HCT116 (cell line): ENCODE measurements around the gene CRB3. TPM values are rescaled to one million over a fixed set of nuclear protein-coding genes. Genes with fewer than 3 reads are reported as not detected.

ENCODE experiments used
- ATAC-seq: fragments of 200-7000 bp; cut with Tn5 transposase; 2 replicates; pipeline ENCODE4 v1.9.1; 2020; ENCODE audit warnings: mild to moderate bottlenecking, moderate library complexity
- BruUV-seq: library from RNA; stranded (reverse); fragments of 400-500 nt; replicated peaks from 2 replicates; lab custom pipeline; 2021; lab: Mats Ljungman, UMichigan
- CTCF ChIA-PET: fragments of 300-600 bp; sonication (Branson Sonifier 250); formaldehyde crosslinking; loops from one replicate; lab custom pipeline; 2021; ENCODE audit warnings: antibody characterized with exemption; lab: Charles Lee
- POLR2A ChIA-PET: fragments of 300-600, 350-600 bp; sonication (Branson Sonifier 250); formaldehyde crosslinking; loops from one replicate; lab custom pipeline; 2021; ENCODE audit warnings: antibody characterized with exemption; lab: Charles Lee
- RAD21 ChIA-PET, 2 experiments: fragments of 300-600 bp; sonication (Branson Sonifier 250); formaldehyde crosslinking; loops; one replicate each; lab custom pipeline; 2023; ENCODE audit warnings: low total read pairs in 2 of 2; ENCODE audit not compliant: uncharacterized antibody in 2 of 2, unreplicated experiment in 2 of 2, low non-redundant PET in 1 of 2; lab: Charles Lee
- DNase-seq: peaks from one replicate; pipeline ENCODE4 v3.0.0-alpha.2; 2010; ENCODE audit warnings: low read depth, low spot score
- H2AFZ ChIP-seq: fragments of 200-600 bp; shearing (Covaris generic), sonication (generic); 2 replicates; pipeline ENCODE4 v1.6.1; 2017; ENCODE audit warnings: low read depth, mixed run types, mixed read lengths, antibody characterized with exemption, low read length; ENCODE audit not compliant: poor library complexity, severe bottlenecking
- H3K27ac ChIP-seq: 2 replicates; pipeline ENCODE4 v1.5.1; 2012; ENCODE audit warnings: low read depth, low read length
- H3K27me3 ChIP-seq: fragments of 200-600 bp; sonication (generic); 2 replicates; pipeline ENCODE4 v1.6.1; 2016; ENCODE audit warnings: mixed run types, low read length, mixed read lengths; ENCODE audit not compliant: insufficient read depth
- H3K36me3 ChIP-seq, 2 experiments: fragments of 200-500 bp in 1 of 2; fragments of 200-600 bp in 1 of 2; sonication (Bioruptor generic) in 1 of 2; sonication (generic) in 1 of 2; 2 replicates each; pipeline versions ENCODE4 v1.5.1 to v1.6.1; 2014 to 2016; ENCODE audit warnings: low read length in 2 of 2, inconsistent platforms in 1 of 2, mixed read lengths in 1 of 2, mixed run types in 1 of 2; ENCODE audit not compliant: insufficient read depth in 2 of 2, control insufficient read depth in 1 of 2
- H3K4me1 ChIP-seq, 2 experiments: fragments of 200-600 bp in 1 of 2; sonication (generic) in 1 of 2; 2 replicates each; pipeline versions ENCODE4 v1.5.1 to v1.6.1; 2012 to 2017; ENCODE audit warnings: low read length in 2 of 2, inconsistent platforms in 1 of 2, mild to moderate bottlenecking in 1 of 2, mixed read lengths in 1 of 2, mixed run types in 1 of 2, moderate library complexity in 1 of 2; ENCODE audit not compliant: insufficient read depth in 2 of 2, control insufficient read depth in 1 of 2
- H3K4me2 ChIP-seq: fragments of 200-600 bp; sonication (generic); 2 replicates; pipeline ENCODE4 v1.6.1; 2017; ENCODE audit warnings: mixed run types, low read length, mixed read lengths
- H3K4me3 ChIP-seq, 2 experiments: fragments of 200-600 bp in 1 of 2; sonication (generic) in 1 of 2; replicated peaks in 1 of 2; 2 replicates each; pipeline ENCODE4 v1.5.1; 2011 to 2016; ENCODE audit warnings: low read length in 2 of 2, control low read depth in 1 of 2, low read depth in 1 of 2, mild to moderate bottlenecking in 1 of 2, mixed read lengths in 1 of 2, mixed run types in 1 of 2
- H3K79me2 ChIP-seq: fragments of 200-600 bp; sonication (generic); 2 replicates; pipeline ENCODE4 v1.6.1; 2017; ENCODE audit warnings: mild to moderate bottlenecking, mixed run types, low read length, moderate library complexity, mixed read lengths; ENCODE audit not compliant: insufficient read depth
- H3K9ac ChIP-seq: fragments of 200-600 bp; sonication (generic); 2 replicates; pipeline ENCODE4 v1.6.1; 2016; ENCODE audit warnings: low read length, mixed read lengths
- H3K9me2 ChIP-seq: fragments of 200-600 bp; sonication (generic), shearing (Covaris generic); 2 replicates; pipeline ENCODE4 v1.6.1; 2017; ENCODE audit warnings: mixed run types, mild to moderate bottlenecking, moderate library complexity; ENCODE audit not compliant: insufficient read depth
- H3K9me3 ChIP-seq, 2 experiments: fragments of 200-500 bp in 1 of 2; fragments of 200-600 bp in 1 of 2; sonication (Bioruptor generic) in 1 of 2; sonication (generic) in 1 of 2; 2 replicates each; pipeline ENCODE4 v1.6.1; 2014 to 2017; ENCODE audit warnings: low read length in 2 of 2, mixed read lengths in 2 of 2, inconsistent platforms in 1 of 2, low read depth in 1 of 2, mild to moderate bottlenecking in 1 of 2, mixed run types in 1 of 2, moderate library complexity in 1 of 2; ENCODE audit not compliant: control insufficient read depth in 1 of 2, insufficient read depth in 1 of 2
- H4K20me1 ChIP-seq: fragments of 200-600 bp; sonication (generic), shearing (Covaris generic); 2 replicates; pipeline ENCODE4 v1.6.1; 2017; ENCODE audit warnings: mixed run types, mild to moderate bottlenecking, moderate library complexity; ENCODE audit not compliant: insufficient read depth
- CBX3 ChIP-seq: IDR thresholded peaks from 2 replicates; pipeline ENCODE4 v1.6.1; 2012; ENCODE audit warnings: low read depth
- CEBPB ChIP-seq: IDR thresholded peaks from 2 replicates; pipeline ENCODE4 v1.6.1; 2012; ENCODE audit warnings: low read depth
- EGR1 ChIP-seq: IDR thresholded peaks from 2 replicates; pipeline ENCODE4 v1.6.1; 2012; ENCODE audit warnings: low read depth
- FOSL1 ChIP-seq: IDR thresholded peaks from 2 replicates; pipeline ENCODE4 v1.6.1; 2012; ENCODE audit warnings: low read depth
- POLR2AphosphoS5 ChIP-seq: IDR thresholded peaks from 2 replicates; pipeline ENCODE4 v1.6.1; 2011; ENCODE audit warnings: mild to moderate bottlenecking, low read depth, low read length, moderate library complexity
- SP1 ChIP-seq: IDR thresholded peaks from 2 replicates; pipeline ENCODE4 v1.6.1; 2012; ENCODE audit warnings: low read depth
- YY1 ChIP-seq: IDR thresholded peaks from 2 replicates; pipeline ENCODE4 v1.6.1; 2011; ENCODE audit warnings: low read length, low read depth, moderate library complexity, mild to moderate bottlenecking; ENCODE audit not compliant: insufficient replicate concordance; ENCODE audit errors: extremely low read depth
- intact Hi-C: fragments of 100-400 bp; cut with micrococcal nuclease; formaldehyde crosslinking; loops from 2 replicates; pipeline ENCODE4 v1.10.0; 2022
- total RNA-seq: library from RNA; stranded (reverse); gene quantifications from one replicate; pipeline ENCODE4 v1.2.1, GENCODE V29; 2021; ENCODE audit not compliant: unreplicated experiment
- TF ChIP-seq, protein P1 (sequence below): IDR thresholded peaks from 2 replicates; pipeline ENCODE4 v1.6.1; 2012; ENCODE audit warnings: low read depth
- TF ChIP-seq, protein P2 (sequence below): IDR thresholded peaks from 2 replicates; pipeline ENCODE4 v1.6.1; 2011; ENCODE audit warnings: mild to moderate bottlenecking, low read length, moderate library complexity; ENCODE audit not compliant: insufficient replicate concordance; ENCODE audit errors: extremely low read depth
- TF ChIP-seq, protein P3 (sequence below): IDR thresholded peaks from 2 replicates; pipeline ENCODE4 v1.6.1; 2012

The CRB3 gene
- total RNA-seq, 1 experiment from 2014 or later: 40.5 TPM

DNA sequence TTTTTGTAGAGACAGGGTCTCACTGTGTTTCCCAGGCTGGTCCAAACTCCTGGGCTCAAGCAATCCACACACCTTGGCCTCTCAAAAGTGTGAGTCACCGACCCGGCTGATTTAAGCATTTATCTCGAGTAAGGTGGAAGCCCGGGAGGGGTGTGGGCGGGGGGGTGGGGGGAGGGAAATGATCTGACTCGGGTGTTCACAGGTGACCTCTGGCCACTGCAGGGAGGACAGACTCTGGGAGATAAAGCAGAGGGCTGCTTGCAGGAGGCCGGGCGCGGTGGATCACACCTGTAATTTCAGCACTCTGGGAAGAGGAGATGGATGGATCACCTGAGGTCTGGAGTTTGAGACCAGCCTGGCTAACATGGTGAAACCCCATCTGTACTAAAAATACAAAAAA, 9.6 kb downstream of the CRB3 start:
- no peak overlapping the region for H2AFZ ChIP-seq
- ChIA-PET CTCF (no interaction called here), RAD21 (no interaction called here), POLR2A (no interaction called here)
- H4K20me1 ChIP-seq: no peaks in the 10 kb centered on the region
- no peaks in the 10 kb centered on the region for H3K9me3 ChIP-seq
- H3K9me2 ChIP-seq: no peaks in the 10 kb centered on the region
- no peak overlapping the region for H3K27ac ChIP-seq
- H3K4me3 ChIP-seq: no peak overlapping the region
- intact Hi-C loops: no loop called here
- ATAC-seq: no peak
- no peak for TF ChIP-seq SP1
- TF ChIP-seq, protein P1, sequence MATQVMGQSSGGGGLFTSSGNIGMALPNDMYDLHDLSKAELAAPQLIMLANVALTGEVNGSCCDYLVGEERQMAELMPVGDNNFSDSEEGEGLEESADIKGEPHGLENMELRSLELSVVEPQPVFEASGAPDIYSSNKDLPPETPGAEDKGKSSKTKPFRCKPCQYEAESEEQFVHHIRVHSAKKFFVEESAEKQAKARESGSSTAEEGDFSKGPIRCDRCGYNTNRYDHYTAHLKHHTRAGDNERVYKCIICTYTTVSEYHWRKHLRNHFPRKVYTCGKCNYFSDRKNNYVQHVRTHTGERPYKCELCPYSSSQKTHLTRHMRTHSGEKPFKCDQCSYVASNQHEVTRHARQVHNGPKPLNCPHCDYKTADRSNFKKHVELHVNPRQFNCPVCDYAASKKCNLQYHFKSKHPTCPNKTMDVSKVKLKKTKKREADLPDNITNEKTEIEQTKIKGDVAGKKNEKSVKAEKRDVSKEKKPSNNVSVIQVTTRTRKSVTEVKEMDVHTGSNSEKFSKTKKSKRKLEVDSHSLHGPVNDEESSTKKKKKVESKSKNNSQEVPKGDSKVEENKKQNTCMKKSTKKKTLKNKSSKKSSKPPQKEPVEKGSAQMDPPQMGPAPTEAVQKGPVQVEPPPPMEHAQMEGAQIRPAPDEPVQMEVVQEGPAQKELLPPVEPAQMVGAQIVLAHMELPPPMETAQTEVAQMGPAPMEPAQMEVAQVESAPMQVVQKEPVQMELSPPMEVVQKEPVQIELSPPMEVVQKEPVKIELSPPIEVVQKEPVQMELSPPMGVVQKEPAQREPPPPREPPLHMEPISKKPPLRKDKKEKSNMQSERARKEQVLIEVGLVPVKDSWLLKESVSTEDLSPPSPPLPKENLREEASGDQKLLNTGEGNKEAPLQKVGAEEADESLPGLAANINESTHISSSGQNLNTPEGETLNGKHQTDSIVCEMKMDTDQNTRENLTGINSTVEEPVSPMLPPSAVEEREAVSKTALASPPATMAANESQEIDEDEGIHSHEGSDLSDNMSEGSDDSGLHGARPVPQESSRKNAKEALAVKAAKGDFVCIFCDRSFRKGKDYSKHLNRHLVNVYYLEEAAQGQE: no peak
- BruUV-seq: no TSS peak
- H3K9ac ChIP-seq: no peak overlapping the region
- H3K4me2 ChIP-seq: no peak overlapping the region
- no peaks in the 10 kb centered on the region for H3K36me3 ChIP-seq
- H3K4me1 ChIP-seq: peaks cover 8 to 27% of the 10 kb centered on the region in 2 experiments
- no peak for DNase-seq
- H3K27me3 ChIP-seq: no peaks in the 10 kb centered on the region
- no peaks in the 10 kb centered on the region for H3K79me2 ChIP-seq

DNA sequence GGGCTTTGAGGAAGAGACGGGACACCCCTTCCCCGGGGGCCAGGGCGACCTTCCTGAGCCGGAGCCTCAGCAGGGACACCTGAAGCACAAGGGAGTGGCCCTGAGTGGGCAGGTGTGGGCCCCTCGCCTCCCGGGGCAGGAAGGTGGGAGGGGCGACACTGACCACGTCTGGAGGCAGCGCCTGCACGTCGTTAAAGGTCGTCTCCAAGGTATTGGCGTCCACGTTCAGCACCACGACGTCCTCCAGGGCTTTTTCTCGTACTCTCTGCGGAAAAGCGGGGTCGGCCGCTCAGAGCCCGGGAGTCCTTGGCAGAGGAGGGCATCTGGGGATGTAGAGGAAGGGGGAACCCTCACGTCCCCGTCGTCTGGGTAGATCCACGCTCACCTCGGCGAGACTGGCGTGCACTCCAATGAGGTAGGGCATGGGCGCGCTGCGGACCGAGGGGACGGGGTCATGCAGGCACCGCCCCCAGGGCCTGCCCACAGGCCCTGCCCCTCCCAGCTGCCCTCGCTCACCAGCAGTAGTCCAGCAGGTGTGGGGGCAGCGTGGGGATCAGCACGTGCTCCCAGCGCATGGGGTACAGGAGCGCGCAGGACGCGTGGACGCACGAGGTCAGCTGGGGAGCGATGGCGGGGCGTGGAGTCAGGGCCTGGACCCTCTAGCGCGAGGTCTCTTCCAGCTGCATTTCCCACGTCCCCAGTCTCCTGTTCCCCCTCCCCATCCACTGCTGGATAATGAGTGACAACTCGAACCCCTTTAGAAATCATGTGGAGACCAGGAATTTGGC, 11.4 kb downstream of the CRB3 start:
- DNase-seq (no peak), ATAC-seq (0 out of 2 replicates have a peak, but pooled peaks have one; percentile 6)
- no peak overlapping the region for H3K9ac ChIP-seq
- no TSS peak for BruUV-seq
- H4K20me1 ChIP-seq: no peaks in the 10 kb centered on the region
- intact Hi-C loops: no loop called here
- peaks cover 8 to 27% of the 10 kb centered on the region in 2 experiments for H3K4me1 ChIP-seq
- H3K79me2 ChIP-seq: no peaks in the 10 kb centered on the region
- no peak overlapping the region for H3K4me3 ChIP-seq
- no peak overlapping the region for H3K4me2 ChIP-seq
- H3K27me3 ChIP-seq: no peaks in the 10 kb centered on the region
- no peak overlapping the region for H3K27ac ChIP-seq
- TF ChIP-seq FOSL1 (no peak), EGR1 (no peak), POLR2AphosphoS5 (no peak), CEBPB (no peak), CBX3 (no peak), YY1 (no peak)
- TF ChIP-seq, protein P2, sequence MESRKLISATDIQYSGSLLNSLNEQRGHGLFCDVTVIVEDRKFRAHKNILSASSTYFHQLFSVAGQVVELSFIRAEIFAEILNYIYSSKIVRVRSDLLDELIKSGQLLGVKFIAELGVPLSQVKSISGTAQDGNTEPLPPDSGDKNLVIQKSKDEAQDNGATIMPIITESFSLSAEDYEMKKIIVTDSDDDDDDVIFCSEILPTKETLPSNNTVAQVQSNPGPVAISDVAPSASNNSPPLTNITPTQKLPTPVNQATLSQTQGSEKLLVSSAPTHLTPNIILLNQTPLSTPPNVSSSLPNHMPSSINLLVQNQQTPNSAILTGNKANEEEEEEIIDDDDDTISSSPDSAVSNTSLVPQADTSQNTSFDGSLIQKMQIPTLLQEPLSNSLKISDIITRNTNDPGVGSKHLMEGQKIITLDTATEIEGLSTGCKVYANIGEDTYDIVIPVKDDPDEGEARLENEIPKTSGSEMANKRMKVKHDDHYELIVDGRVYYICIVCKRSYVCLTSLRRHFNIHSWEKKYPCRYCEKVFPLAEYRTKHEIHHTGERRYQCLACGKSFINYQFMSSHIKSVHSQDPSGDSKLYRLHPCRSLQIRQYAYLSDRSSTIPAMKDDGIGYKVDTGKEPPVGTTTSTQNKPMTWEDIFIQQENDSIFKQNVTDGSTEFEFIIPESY: no peak
- TF ChIP-seq, protein P3, sequence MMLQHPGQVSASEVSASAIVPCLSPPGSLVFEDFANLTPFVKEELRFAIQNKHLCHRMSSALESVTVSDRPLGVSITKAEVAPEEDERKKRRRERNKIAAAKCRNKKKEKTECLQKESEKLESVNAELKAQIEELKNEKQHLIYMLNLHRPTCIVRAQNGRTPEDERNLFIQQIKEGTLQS: no peak
- ChIA-PET POLR2A (no interaction called here), RAD21 (no interaction called here), CTCF (no interaction called here)
- H3K36me3 ChIP-seq: no peaks in the 10 kb centered on the region
- no peaks in the 10 kb centered on the region for H3K9me2 ChIP-seq
- no peaks in the 10 kb centered on the region for H3K9me3 ChIP-seq
- H2AFZ ChIP-seq: no peak overlapping the region
